NCI-H2227 treated with DMSO at 0.1 percent for 48 hours (cell line): Measurements from ENCODE around the gene ULBP3.
"Not testable (repeated sequence)": the region's sequence is repeated elsewhere in the genome, so short reads cannot be mapped to it uniquely, and the experiment has no call there.

ENCODE experiments used
- DNase-seq: peaks from one replicate; lab custom pipeline; 2025; lab: John Stamatoyannopoulos, UW

ULBP3 gene

GRCh38 chr6:150076196-150076893 is 7.4 kb upstream of the ULBP3 start:
- no peak for DNase-seq

GRCh38 chr6:150075034-150075421 is 6.1 kb upstream of the ULBP3 start:
- no peak for DNase-seq

- DNase-seq, result not testable (repeated sequence)
Observed at GRCh38 chr6:150074396-150075033, 5.6 kb upstream of the ULBP3 start.

- no peak for DNase-seq
Observed at GRCh38 chr6:150072201-150072600, 3.3 kb upstream of the ULBP3 start.

GRCh38 chr6:150070236-150070818 is 1.4 kb upstream of the ULBP3 start:
- DNase-seq, result no peak

GRCh38 chr6:150069706-150070105 is 785 bp upstream of the ULBP3 start:
- DNase-seq, result peak; percentile 34

- DNase-seq, result no peak
Observed at GRCh38 chr6:150068151-150068550, 770 bp downstream of the ULBP3 start.

GRCh38 chr6:150065083-150065482 is 3.8 kb downstream of the ULBP3 start:
- DNase-seq, result no peak

- no peak for DNase-seq
Observed at GRCh38 chr6:150063640-150064039, 5.3 kb downstream of the ULBP3 start.

- DNase-seq, result not testable (repeated sequence)
Observed at GRCh38 chr6:150059973-150060372, 8.9 kb downstream of the ULBP3 start.

GRCh38 chr6:150058986-150059385 is 9.9 kb downstream of the ULBP3 start:
- no peak for DNase-seq

- no peak for DNase-seq
Observed at GRCh38 chr6:150058231-150058792, 10.6 kb downstream of the ULBP3 start.

- no peak for DNase-seq
Observed at GRCh38 chr6:150057501-150057951, 11.4 kb downstream of the ULBP3 start.

- no peak for DNase-seq
Observed at GRCh38 chr6:150056916-150057315, 12.0 kb downstream of the ULBP3 start.

GRCh38 chr6:150056156-150056555 is 12.8 kb downstream of the ULBP3 start:
- DNase-seq, result no peak

GRCh38 chr6:150055131-150055530 is 13.8 kb downstream of the ULBP3 start:
- DNase-seq, result no peak

- no peak for DNase-seq
Observed at GRCh38 chr6:150053450-150053849, 15.5 kb downstream of the ULBP3 start.

GRCh38 chr6:150050846-150051245 is 18.1 kb downstream of the ULBP3 start:
- DNase-seq, result no peak

GRCh38 chr6:150048099-150048498 is 20.8 kb downstream of the ULBP3 start:
- DNase-seq, result no peak

- no peak for DNase-seq
Observed at GRCh38 chr6:150046943-150047342, 22.0 kb downstream of the ULBP3 start.

- no peak for DNase-seq
Observed at GRCh38 chr6:150044621-150045145, 24.2 kb downstream of the ULBP3 start.

GRCh38 chr6:150043501-150044412 is 25.2 kb downstream of the ULBP3 start:
- DNase-seq, result no peak
